Type B pancreatic cell (in vitro differentiated cells): ENCODE measurements around the gene ARMH4. TPM values are rescaled to one million over a fixed set of nuclear protein-coding genes. Genes with fewer than 3 reads are reported as not detected.

ENCODE experiments used
- DNase-seq: peaks from one replicate; pipeline ENCODE4 v3.0.0; 2021; ENCODE audit warnings: mixed read lengths; ENCODE audit not compliant: unreplicated experiment; ENCODE audit errors: extremely low spot score
- H3K27ac Mint-ChIP-seq: 2 replicates; pipeline ENCODE4 v1.8.0; 2021; ENCODE audit warnings: mild to moderate bottlenecking, mixed read lengths
- H3K27me3 Mint-ChIP-seq: 2 replicates; pipeline ENCODE4 v1.8.0; 2021; ENCODE audit warnings: mixed read lengths
- H3K36me3 Mint-ChIP-seq: 2 replicates; pipeline ENCODE4 v1.8.0; 2021; ENCODE audit warnings: mixed read lengths
- H3K4me1 Mint-ChIP-seq: one replicate; pipeline ENCODE4 v1.8.0; 2021; ENCODE audit warnings: mixed read lengths; ENCODE audit not compliant: unreplicated experiment
- H3K4me3 Mint-ChIP-seq: 2 replicates; pipeline ENCODE4 v1.8.0; 2021; ENCODE audit warnings: mild to moderate bottlenecking, mixed read lengths
- H3K9me3 Mint-ChIP-seq: 2 replicates; pipeline ENCODE4 v1.8.0; 2021; ENCODE audit warnings: mixed read lengths
- CTCF ChIP-seq: fragments of 200-600 bp; sonication (generic); conservative IDR thresholded peaks from 2 replicates; pipeline ENCODE4 v1.5.0; 2021; ENCODE audit warnings: antibody characterized with exemption, mild to moderate bottlenecking
- total RNA-seq: library from RNA; stranded (reverse); gene quantifications from 2 replicates; pipeline ENCODE4 v1.2.1, GENCODE V29; 2021; ENCODE audit warnings: low replicate concordance

The ARMH4 gene
- total RNA-seq, 1 donor from 2014 or later = 22.0 TPM

GRCh38 chr14:57979376-57980048 is 172.5 kb downstream of the ARMH4 start:
- Mint-ChIP-seq H3K36me3 (no peaks in the 10 kb centered on the region), H3K9me3 (no peaks in the 10 kb centered on the region), H3K4me3 (no peak overlapping the region), H3K4me1 (no peaks in the 10 kb centered on the region), H3K27me3 (peaks cover 14% of the 10 kb centered on the region), H3K27ac (no peak overlapping the region)
- no peak for DNase-seq
- TF ChIP-seq CTCF = no peak

- no peak for DNase-seq
- TF ChIP-seq CTCF = no peak
- Mint-ChIP-seq H3K4me3 (no peak overlapping the region), H3K27ac (no peak overlapping the region), H3K36me3 (no peaks in the 10 kb centered on the region), H3K27me3 (peaks cover 20% of the 10 kb centered on the region), H3K9me3 (no peaks in the 10 kb centered on the region), H3K4me1 (no peaks in the 10 kb centered on the region)
These were observed 175.3 kb downstream of the ARMH4 start for GRCh38 chr14:57976701-57977100.

GRCh38 chr14:57974896-57975295 is 177.1 kb downstream of the ARMH4 start:
- Mint-ChIP-seq H3K36me3 (no peaks in the 10 kb centered on the region), H3K9me3 (no peaks in the 10 kb centered on the region), H3K4me1 (no peaks in the 10 kb centered on the region), H3K27me3 (peaks cover 23% of the 10 kb centered on the region), H3K4me3 (no peak overlapping the region), H3K27ac (no peak overlapping the region)
- no peak for DNase-seq
- TF ChIP-seq CTCF = no peak

- Mint-ChIP-seq H3K36me3 (no peaks in the 10 kb centered on the region), H3K27me3 (peaks cover 9% of the 10 kb centered on the region), H3K9me3 (no peaks in the 10 kb centered on the region)
These were observed 181.4 kb downstream of the ARMH4 start for GRCh38 chr14:57970594-57970993.

GRCh38 chr14:57970175-57970574 is 181.8 kb downstream of the ARMH4 start:
- Mint-ChIP-seq H3K27me3 (peaks cover 9% of the 10 kb centered on the region), H3K4me1 (no peaks in the 10 kb centered on the region), H3K27ac (no peak overlapping the region), H3K36me3 (no peaks in the 10 kb centered on the region), H3K4me3 (no peak overlapping the region), H3K9me3 (no peaks in the 10 kb centered on the region)
- no peak for DNase-seq
- no peak for TF ChIP-seq CTCF

More at GRCh38 chr14:57970594-57970993, 181.4 kb downstream of the ARMH4 start:
- H3K4me3 Mint-ChIP-seq = no peak overlapping the region
- TF ChIP-seq CTCF = no peak
- no peak for DNase-seq
- no peak overlapping the region for H3K27ac Mint-ChIP-seq
- no peaks in the 10 kb centered on the region for H3K4me1 Mint-ChIP-seq
